ENCODE results near the gene ARL5C. TPM values are rescaled to one million over a fixed set of nuclear protein-coding genes. Genes with fewer than 3 reads are reported as not detected.
A peak's percentile ranks its signal among the peaks of the same experiment; 100 is the strongest.

ARL5C gene
- total RNA-seq, 1 experiment from 2014 or later = not detected

DNA sequence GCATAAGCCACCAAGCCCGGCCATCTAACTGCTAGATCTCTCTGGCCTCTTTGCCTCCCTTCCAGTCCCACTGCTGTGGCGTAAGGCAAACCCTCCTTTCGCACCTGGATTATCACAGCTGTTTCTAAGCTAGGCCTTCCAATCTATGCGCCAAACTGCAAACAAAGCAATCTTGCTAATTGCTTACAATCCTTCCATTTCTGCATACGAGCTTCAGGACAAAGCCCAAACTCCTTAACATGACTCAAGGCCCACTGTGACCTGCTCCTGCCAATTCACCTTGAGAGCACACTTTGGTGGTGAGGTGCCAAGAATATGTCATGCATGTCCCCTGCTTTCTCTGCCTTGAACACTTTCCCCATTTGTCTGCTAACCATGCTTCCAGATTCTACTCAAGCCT is 6.0 kb upstream of the ARL5C start:
- H3K4me1 Mint-ChIP-seq = peaks cover 28 to 49% of the 10 kb centered on the region in 2 experiments
- Histone ChIP-seq H2BK5ac (ENCODE audit: insufficient read length, low read length) (no peak overlapping the region), H3K79me2 (ENCODE audit: insufficient read depth, low read length) (no peaks in the 10 kb centered on the region), H3K23me2 (ENCODE audit: insufficient read length, low read depth, low read length, poor library complexity, severe bottlenecking) (no peaks in the 10 kb centered on the region), H2BK120ac (ENCODE audit: low read depth, low read length, poor library complexity, severe bottlenecking) (no peak overlapping the region), H3K27ac (ENCODE audit: insufficient read length, low read depth, low read length) (no peak overlapping the region), H3K27me3 (ENCODE audit: insufficient read depth, low read length) (peaks cover under 1% of the 10 kb centered on the region; the same call in 1 of the 2 replicates), H2AK5ac (ENCODE audit: insufficient read length, low read length) (no peak overlapping the region), H3K9ac (ENCODE audit: extremely low read depth, insufficient read length, low read length) (no peak overlapping the region), H3T11ph (ENCODE audit: low read length) (no peak overlapping the region), H4K20me1 (ENCODE audit: control insufficient read depth, insufficient read depth, insufficient read length) (no peaks in the 10 kb centered on the region), H4K91ac (ENCODE audit: insufficient read length, low read depth, low read length) (no peak overlapping the region), H3K4ac (ENCODE audit: low read depth, low read length) (no peak overlapping the region), H3K14ac (ENCODE audit: insufficient read depth, low read length) (no peak overlapping the region), H2BK20ac (ENCODE audit: low read depth, low read length, poor library complexity, severe bottlenecking) (no peak overlapping the region), H4K5ac (ENCODE audit: insufficient read length, low read depth, low read length) (no peak overlapping the region), H3K23ac (ENCODE audit: insufficient read length, low read depth, low read length) (no peak overlapping the region), H2BK12ac (ENCODE audit: insufficient read length, low read depth, low read length) (no peak overlapping the region), H3K4me1 (ENCODE audit: insufficient read depth, low read length) (no peaks in the 10 kb centered on the region; the same call in 1 of the 2 replicates), H3K4me2 (ENCODE audit: insufficient read depth, insufficient read length, low read length) (no peak overlapping the region), H2BK15ac (ENCODE audit: low read depth, low read length) (no peak overlapping the region), H3K18ac (ENCODE audit: insufficient read length, low read depth, low read length) (no peak overlapping the region), H2AFZ (ENCODE audit: low read length) (no peak overlapping the region), H3K9me3 (ENCODE audit: control insufficient read depth, low read depth, low read length) (no peaks in the 10 kb centered on the region), H3K56ac (ENCODE audit: insufficient read length, low read depth, low read length) (no peak overlapping the region), H4K8ac (replicated peaks; ENCODE audit: insufficient read length, low read depth, low read length) (no peak overlapping the region), H3K79me1 (ENCODE audit: insufficient read depth, low read depth, low read length, poor library complexity, severe bottlenecking) (no peaks in the 10 kb centered on the region)
- WGBS (ENCODE audit: extremely low coverage, insufficient read length, low lambda C conversion rate) = no CpG with 5 or more reads among the region's 5 CpGs
- peaks cover 9 to 23% (median 15%) of the 10 kb centered on the region in 3 experiments for H3K36me3 Mint-ChIP-seq (ENCODE audit: insufficient read depth in 1 of 3, low read depth in 3 of 3)
- DNase-seq = peak; percentile 31
- no peak for TF ChIP-seq CTCF (conservative IDR thresholded peaks at IDR 0.05)
- H3K27ac Mint-ChIP-seq = no peak overlapping the region
- peaks cover 17% of the 10 kb centered on the region for H3K27me3 Mint-ChIP-seq (ENCODE audit: low read depth)
- peaks cover 4 to 8% of the 10 kb centered on the region in 2 experiments; a peak in 4 of 5 replicates for H3K9me3 Mint-ChIP-seq
- H3K4me3 Mint-ChIP-seq = no peak overlapping the region
